Tongue (tissue), 2 donors: ENCODE results near the gene RHOT2. TPM values are rescaled to one million over a fixed set of nuclear protein-coding genes. Genes with fewer than 3 reads are reported as not detected.
A peak's percentile ranks its signal among the peaks of the same experiment; 100 is the strongest.

ENCODE experiments used
- DNase-seq: peaks from one replicate; pipeline ENCODE4 v3.0.0-alpha.2; 2015
- total RNA-seq: library from RNA; depleted of rRNA; stranded (reverse); fragments of >200 nt; gene quantifications from one replicate; pipeline ENCODE4 v1.2.3, GENCODE V29; 2014

Gene RHOT2
- total RNA-seq = 34.8 TPM

DNA sequence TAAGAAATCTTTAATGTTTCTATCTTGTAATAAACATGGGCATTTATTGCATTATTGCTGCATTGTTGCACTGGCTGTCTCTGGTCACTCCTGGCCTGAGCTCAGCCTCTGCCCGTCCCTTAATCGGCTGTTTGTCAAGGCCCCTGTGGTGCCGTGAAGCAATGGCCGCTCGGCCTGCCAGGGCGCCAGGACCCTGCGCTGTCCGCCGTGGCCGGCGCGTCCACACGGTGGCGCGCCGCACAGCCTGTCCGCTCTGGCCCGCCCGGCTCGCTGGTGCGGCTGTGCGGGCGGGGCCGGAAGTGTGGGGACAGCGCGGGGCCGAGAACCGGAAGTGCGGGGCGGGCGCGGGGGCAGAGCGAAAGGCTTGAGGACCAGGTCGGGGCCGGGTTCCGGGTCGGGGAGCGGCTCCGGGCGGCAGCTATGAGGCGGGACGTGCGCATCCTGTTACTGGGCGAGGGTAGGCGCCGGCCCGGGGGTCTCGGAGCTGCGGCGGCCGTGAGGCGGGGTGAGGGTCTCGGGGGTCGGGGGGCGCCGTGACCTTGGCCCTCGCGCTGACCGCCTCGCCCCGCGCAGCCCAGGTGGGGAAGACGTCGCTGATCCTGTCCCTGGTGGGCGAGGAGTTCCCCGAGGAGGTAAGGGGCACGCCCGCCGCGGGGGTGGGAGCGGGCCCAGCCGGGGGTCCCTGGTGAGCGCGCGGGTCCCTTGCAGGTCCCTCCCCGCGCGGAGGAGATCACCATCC, at the start of gene RHOT2:
Gene RHOT2, plus strand, starts transcription at position 353 of the 739 bp plus-strand sequence. Its CDS starts 68 bp downstream, at position 421.
- peak; percentile 97 for DNase-seq

- no peak for DNase-seq
These were observed 48.3 kb upstream of the RHOT2 start for GRCh38 chr16:619476-620100.

DNA sequence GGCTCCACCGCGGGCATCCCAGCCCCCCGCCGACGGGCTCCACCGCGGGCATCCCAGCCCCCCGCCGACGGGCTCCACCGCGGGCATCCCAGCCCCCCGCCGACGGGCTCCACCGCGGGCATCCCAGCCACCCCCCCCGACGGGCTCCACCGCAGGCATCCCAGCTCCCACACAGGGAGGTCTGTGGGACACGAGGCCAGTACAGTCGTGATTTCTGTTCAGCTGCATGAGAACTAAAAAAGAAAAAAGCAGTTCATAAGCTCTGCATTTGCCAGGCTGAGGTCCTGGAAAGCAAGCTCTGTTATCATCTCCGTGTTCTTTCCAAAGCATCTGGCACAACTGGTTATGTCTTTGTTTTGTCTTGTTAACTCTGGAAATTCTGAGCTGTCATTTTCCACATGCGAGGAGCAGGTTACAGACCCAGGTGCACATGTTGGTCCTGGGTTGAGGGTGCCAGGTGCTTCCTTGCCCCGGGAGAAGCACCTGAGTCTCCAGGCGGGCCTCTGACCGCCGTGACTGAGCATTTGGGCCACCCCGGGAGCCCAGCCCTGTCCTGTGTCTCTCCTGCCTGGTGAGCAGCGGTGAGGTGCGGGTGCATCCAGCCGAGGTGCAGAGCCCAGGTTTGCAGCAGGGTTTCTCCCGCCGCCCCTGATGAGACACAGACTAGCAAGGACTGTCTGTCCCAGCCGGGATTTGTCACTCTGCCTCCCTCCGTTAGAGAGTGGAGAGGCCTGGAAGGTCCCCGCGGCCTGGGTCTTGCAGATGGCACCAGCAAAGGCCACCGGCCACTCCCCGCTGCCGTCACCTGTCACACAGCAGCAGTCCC, 47.0 kb upstream of the RHOT2 start:
- DNase-seq = no peak

DNA sequence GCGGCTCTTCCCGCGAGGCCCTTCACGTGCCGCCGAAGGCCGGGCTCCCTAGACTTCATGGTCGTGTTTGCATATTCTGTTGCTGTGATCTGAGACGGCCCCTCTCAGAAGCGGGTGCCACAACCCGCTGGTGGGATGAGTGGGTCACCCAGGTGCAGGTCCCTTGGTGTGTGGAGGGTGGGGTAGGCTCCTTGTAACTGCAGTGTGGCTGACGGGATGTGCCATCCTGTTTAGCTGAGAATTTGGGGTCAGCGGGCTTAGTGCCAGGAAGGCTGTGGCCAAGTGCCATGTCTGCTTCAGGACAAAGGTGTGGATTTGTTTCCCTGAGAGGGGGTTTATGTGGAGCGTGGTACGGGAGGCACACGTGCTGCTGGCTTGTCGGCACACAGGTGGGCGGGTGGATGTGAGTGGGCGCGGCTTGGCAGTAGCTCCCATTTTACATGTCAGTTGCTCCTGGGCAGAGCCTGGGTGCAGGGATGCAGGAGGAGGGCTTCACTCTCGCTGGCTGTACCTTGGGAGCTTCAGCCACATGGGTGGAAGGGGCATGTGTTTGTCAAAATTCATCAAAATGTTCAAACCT, 46.3 kb upstream of the RHOT2 start:
- no peak for DNase-seq

DNA sequence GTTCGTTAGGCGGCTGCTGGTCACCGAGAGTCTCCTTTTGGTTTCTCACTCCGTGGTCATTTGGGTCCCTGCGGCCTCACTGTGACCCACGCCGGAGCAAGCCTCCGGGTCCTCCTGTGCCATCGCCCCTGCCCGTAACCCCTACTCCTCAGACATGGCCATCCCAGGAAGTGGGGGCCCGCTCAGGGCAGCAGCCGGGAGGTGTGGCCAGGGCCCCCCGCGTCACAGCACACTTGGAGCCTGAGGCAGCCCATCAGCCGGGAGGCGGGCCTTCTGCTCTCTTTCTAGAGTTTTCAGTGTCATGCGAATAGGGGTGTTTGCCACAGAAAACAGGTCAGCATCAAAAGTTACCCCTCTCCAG, 45.0 kb upstream of the RHOT2 start:
- no peak for DNase-seq

- no peak for DNase-seq
These were observed 43.3 kb upstream of the RHOT2 start for GRCh38 chr16:624526-625070.

DNA sequence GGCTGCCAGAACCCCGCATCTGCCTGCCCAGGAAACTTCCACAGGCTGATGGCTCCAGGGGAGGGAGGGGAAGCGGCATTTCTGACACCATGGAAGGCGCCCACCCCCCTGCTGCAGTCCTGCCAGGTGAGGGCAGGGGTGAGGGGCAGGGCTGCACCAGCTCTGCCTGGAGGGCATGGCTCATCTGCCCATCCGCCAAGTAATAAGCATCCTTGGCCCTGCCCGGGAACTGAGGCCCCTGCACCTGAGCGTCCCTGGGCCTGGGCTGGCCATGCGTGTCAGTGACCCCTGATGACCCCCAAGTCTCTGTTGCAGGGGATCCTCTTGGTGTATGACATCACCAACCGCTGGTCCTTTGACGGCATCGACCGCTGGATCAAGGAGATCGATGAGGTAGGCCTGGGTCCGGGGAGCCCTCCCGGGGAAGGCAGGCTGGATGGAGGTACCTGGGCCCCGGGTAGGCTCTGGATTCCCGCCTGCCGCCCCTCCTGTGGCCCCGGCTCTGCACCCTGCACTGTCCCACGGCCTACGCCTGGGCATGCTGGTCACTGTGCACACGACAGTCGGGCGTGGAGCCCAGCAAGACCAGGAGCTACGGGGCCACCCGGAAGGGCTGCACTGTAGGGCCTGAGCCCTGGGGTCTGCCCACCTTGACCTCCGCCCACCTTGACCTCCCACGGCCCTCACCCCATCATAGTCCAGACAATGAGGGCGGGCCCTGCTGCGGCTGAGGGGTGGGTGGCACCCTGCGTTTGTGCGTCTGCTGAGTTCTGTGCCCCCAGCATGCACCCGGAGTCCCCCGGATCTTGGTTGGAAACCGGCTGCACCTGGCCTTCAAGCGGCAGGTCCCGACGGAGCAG, 42.6 kb upstream of the RHOT2 start:
- DNase-seq = no peak

- DNase-seq = no peak
These were observed 41.8 kb upstream of the RHOT2 start for GRCh38 chr16:625977-626765.

DNA sequence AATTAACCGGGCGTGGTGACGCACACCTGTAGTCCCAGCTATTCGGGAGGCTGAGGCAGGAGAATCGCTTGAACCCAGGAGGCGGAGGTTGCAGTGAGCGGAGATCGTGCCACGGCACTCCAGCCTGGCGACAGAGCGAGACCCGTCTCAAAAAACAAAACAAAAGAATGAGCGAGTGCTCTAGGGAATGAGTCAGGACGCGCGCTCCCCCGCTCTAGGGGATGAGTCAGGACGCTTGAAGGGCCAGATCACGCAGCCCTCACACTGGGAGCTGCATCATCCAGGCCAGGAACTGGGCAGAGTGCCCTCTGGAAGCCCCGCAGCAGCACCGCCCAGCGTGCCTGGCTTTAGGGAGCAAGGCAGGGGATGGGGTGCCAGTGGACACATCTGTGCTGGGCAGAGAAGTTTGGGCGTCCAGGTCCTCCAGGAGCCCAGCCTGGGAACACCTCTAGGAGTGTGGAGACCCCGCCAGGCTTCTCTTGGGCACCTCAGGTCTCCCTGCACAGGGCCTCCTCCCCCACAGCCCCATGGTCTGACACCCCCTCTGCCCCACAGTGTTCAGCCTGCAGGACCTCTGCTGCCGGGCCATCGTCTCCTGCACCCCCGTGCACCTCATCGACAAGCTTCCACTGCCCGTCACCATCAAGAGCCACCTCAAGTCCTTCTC, 41.0 kb upstream of the RHOT2 start:
- DNase-seq = no peak

- peak; percentile 49 for DNase-seq
These were observed 40.3 kb upstream of the RHOT2 start for GRCh38 chr16:627454-628239.

DNA sequence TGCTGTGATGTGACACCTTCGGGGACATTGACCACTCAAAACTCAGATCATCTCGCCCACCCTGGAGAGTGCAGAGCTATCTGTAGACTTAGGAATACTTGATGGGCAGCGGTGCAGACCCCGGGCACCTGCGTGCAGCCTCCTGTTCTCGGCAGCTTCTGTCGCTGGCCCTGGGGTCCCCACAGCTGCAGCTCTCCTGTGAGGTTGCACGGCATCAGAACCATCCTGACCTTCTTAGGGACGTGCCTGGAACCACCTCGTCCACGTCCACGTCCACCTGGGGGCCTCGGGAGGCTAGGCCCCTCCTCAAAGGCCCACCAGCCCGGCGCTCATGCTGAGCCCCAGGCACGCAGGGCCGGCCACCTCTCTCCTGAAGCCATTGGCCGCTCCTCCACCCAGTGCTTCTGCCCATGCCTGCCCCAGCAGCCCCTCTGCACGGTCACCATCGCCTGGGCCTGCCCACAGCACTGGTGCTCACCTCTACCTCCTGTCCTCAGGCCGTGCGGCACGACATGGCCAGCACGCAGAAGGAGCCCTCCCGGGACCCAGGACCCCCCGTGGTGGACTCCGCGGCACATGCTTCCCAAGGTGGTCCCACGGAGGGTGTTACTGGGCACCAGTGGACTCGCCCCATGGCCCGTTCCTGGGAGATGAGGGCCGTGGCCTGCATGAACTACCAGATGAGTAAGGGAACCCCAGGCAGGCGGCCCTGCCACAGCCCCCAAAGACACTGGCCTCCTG, 39.4 kb upstream of the RHOT2 start:
- no peak for DNase-seq

DNA sequence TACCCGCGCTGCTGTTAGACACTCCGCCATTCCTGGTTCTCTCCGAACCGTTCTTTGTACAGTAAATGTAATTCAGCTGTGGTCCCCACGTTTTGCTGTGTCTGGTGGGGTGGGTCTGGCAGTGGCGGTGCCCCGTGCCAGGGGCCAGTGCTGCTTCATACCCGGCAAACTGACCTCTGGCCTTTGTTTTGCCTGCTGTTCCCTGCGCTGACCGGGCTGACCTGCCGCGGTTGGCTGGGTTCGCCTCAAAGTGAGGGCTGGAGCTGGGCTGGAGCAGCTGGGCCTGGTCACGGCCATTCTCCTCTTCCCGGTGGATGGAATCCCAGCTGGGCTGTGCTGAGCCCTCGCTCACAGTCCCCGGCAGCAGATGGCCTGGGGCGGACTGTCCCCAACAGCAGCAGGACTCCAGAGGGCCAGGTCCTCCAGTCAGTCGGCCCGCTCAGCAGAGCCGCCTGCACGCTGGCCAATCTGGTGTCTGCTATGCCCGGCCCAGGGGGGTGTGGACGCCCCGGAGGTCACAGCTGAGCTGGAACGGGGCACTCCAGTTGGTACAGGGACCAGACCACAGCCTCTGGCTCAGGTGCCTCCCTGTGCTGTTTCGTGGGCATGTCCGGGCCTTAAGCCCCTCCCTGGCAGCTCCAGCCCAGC, 38.6 kb upstream of the RHOT2 start:
- peak; percentile 88 for DNase-seq

DNA sequence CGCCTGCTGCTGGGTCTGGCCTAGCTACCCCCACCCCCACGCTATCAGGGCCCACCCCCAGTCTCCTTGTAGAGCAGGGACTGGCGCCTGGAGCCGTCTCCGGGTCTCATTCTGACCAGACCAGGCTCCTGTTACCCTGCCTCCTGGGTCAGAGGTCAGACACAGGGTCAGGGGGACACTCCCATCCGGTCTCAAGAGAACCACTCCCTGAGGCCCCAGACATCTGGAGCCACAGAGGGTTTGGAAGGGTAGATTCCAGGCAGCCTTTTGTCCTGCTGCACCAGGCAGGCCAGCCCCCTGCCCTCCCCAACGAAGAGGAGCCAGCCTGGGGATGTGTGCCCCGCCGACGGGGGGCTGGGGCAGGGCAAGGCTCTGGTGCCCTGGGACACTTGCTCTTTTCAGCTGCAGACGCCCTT, 38.1 kb upstream of the RHOT2 start:
- no peak for DNase-seq

DNA sequence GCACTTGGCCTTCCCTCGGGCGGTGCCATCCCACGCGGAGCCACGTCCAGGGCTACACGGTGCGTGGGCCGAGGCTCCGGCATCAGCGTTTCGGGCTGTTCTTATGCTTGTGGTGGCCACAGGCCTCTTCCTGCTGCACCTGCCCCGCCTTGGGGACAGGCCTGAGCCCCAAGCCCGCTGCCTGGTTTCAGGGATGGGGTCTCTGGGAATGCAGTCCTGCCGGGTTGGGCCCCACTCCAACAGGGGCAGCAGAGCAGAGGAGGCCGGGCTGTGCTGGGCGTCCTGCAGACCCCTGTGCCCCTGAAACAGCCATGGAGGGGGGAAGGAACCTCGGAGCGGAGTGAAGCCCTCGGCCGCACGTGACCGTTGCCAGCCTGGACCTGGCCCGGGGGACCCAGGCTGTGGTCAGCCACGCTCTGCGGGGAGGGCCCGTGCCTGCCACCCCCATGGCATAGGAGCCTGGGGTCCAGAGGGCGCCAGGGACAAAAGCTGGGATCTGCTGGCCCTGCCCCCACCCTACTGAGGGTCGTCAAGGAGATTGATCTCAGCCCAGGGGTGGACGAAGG, 37.6 kb upstream of the RHOT2 start:
- DNase-seq = no peak

DNA sequence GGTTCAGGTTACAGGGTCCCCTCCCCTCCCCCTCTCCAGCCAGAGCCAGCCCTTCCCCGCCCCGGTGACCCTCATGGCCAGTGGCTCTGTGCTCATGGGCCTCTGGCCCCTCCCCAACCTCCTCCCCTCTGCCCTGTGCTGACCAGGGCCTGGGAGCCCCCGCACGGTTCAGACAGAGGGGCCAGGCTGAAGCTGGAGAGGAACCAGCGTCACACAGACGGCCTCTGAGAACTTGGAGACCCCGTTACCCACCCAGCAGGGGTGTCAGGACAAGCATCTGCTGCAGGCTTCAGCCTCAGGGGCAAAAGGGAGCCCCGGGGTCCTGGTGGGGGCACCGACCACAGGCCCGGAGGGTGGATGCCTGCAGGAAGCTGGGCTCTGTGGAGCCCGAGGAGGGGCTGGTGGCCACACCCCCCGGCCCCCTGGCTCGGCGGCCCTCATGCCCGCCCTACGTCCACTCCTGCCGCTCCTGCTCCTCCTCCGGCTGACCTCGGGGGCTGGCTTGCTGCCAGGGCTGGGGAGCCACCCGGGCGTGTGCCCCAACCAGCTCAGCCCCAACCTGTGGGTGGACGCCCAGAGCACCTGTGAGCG, 37.0 kb upstream of the RHOT2 start, which contains the start of gene WFIKKN1:
Gene WFIKKN1, plus strand, starts transcription at position 171 of the 591 bp plus-strand sequence. Its CDS starts 269 bp downstream, at position 440.
- DNase-seq = no peak

GRCh38 chr16:631808-632358, 36.0 kb upstream of the RHOT2 start:
- DNase-seq = no peak
